Skin epidermis (tissue), 12 donors: ENCODE measurements around the gene FXYD1.
"Not testable (repeated sequence)": the region's sequence is repeated elsewhere in the genome, so short reads cannot be mapped to it uniquely, and the experiment has no call there.

Source experiments
- H3K27ac ChIP-seq, 21 experiments: fragments of 200-600 bp; sonication (generic) in 11 of 21; one replicate each; pipeline ENCODE4 v1.5.0; 2020; ENCODE audit warnings: mild to moderate bottlenecking in 3 of 21, inconsistent platforms in 2 of 21, moderate library complexity in 2 of 21
- H3K4me3 ChIP-seq, 7 experiments: fragments of 200-600 bp; sonication (generic) in 2 of 7; one replicate each; pipeline ENCODE4 v1.5.0; 2020; ENCODE audit warnings: inconsistent platforms in 2 of 7, mild to moderate bottlenecking in 2 of 7, moderate library complexity in 1 of 7

The FXYD1 gene

DNA sequence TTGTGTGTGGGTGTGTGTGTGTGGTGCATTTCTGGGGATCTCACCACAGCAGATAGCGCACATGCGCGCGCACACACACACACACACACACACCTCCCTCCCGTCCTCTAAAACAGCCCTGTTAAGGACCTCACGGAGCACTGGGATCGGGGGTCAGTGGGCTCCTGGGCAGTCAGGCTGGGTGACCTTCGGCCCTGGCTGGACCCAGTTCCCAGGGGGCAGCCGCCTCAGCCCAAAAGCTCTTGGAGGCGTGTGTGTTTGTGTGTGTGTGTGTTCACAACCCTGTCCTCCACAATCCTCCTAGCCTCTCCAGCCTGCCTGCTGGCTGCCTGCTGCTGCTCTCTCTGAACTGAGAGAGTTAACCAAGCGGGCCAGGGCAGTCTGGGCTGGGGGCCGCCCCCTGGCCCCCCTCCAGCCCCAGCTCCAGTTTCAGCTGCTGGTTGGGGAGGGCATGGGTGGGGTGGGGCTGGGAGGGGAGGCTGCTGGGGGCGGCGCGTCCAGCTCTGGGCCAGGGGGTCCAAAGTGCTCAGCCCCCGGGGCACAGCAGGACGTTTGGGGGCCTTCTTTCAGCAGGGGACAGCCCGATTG, at the start of gene FXYD1:
Gene FXYD1, plus strand, starts transcription at position 520 of the 588 bp plus-strand sequence. CDS start 1,256 bp downstream, outside the sequence.
- Histone ChIP-seq H3K27ac (peak within 1 kb of the TSS; percentile 27 to 93 (median 70)), H3K4me3 (peak within 1 kb of the TSS in 2 of 7 experiments; percentile 17 to 34)

DNA sequence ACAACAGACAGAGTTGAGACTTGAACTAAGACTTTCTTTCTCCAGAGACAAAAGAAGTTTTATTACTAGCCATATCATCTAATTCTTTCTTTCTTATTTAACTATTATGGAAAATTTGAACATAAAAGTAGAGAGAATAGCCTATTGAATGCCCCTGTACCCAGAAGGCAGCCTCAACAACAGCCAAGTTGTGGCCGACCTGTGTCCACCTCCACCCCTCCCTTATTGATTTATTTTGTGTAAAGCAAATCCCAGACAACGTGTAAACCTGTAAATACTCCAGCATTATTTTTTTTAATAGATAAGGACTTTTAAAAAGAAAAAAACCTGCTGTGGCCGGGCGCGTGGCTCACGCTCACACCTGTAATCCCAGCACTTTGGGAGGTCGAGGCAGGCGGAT, 49.1 kb upstream of the FXYD1 start:
- no peak overlapping the region for H3K4me3 ChIP-seq

DNA sequence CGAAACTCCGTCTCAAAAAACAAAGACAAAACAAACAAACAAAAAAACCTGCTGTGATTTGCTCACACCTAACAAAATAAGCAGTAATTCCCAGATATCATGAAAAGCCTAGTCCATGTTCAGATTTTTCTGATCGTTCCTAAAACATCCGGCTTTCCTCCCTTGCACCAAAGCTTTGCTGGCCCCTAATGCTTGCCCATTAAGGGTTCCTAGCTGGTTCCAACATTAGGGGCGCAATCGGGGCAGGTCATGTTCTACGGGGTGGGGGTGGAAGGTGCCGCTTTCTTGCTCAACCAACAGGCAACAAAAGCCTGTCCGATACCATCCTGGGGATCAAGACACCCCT, 48.5 kb upstream of the FXYD1 start:
- H3K4me3 ChIP-seq = no peak overlapping the region

More for the DNA sequence above, 49.1 kb upstream of the FXYD1 start:
- no peak overlapping the region for H3K27ac ChIP-seq

DNA sequence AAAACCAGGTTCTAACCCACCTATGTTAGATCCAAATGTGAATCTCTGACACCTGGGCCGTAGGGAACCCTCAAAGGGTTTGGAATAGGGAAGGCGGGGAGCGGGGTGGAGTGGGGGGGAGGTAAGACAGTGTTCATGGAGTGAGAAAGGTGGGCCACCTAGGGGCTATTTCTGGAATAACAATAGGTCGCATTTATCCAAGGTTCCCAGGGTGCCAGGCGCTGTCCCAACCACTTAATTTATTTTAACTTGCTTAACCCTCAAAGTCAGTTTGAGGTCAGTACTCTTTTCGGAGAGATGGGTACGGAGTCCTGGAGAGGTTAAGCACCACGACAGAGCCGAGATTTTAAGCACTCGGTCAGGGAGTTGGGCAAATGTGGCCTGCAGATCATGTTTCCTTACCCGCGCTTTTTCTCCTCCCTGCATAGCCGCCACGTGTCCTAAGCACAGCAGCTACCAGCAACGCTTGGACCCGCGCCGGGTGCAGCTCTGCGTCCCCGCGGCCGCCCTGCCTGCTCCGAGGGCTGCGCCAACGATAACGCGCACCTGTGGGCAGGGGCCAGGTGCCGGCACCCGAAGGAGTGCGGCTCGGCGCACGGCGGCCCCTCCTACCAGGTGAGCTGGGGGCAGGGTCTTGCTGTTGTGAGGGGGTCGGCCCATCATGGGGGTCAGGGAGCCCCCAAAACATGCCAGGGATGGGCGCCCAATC, 48.0 kb upstream of the FXYD1 start:
- peak overlapping the region in 1 of 7 experiments; percentile 12 for H3K4me3 ChIP-seq
- peak overlapping the region in 3 of 21 experiments; percentile 6 to 60 (median 12) for H3K27ac ChIP-seq

More for the DNA sequence above, 48.5 kb upstream of the FXYD1 start:
- peak overlapping the region in 1 of 21 experiments; percentile 60 for H3K27ac ChIP-seq

DNA sequence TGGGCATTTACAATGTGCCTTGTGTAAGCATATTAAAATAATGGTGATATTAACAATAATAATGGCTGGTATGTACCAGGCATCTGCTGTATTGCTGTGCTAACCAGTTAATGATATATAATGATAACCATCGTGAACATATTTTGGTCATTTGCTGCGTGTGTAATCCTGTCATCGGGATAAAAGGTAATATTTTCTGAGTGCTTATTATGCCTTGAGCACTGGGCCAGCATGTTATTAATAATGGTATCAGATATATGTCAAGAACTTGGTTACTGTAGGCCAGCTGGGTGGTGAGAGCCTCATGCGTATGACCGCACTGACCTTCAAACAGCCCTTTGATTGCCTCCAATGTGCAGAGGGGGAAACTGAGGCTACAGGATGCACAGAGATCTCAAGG, 45.2 kb upstream of the FXYD1 start:
- no peak overlapping the region for H3K4me3 ChIP-seq
- peak overlapping the region in 1 of 21 experiments; percentile 42 for H3K27ac ChIP-seq

DNA sequence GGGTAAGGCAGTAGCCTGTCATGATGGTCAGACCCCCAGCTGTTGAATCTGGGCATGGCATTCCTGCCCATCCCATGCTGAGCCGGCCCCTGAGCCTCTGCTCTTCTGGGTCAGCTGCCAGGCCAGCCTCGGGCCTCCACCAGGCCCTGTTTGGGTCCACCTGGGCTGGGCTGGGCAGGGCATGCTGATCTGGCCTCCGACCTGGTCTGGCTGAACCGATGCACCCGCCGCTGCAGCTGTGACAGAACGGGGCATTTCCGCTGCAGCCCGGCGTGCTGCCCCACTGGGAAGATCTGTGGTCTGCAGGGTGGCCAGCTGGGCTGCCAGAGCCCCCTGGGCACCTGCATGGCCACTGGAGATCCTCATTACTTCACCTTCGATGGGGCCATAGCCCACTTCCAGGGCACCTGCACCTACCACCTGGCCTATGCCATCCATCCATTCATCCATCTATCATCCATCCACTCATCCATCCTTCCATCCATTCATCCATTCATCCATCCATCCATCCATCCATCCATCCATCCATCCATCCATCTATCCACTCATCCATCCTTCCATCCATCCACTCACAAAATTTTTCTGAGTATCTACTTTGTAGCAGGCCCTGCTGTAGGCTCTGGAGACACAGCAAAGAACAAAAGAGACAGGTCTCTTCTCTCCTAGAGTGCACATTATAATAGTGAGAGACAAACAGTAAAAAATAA, 44.5 kb upstream of the FXYD1 start:
- no peak overlapping the region for H3K4me3 ChIP-seq
- no peak overlapping the region for H3K27ac ChIP-seq

DNA sequence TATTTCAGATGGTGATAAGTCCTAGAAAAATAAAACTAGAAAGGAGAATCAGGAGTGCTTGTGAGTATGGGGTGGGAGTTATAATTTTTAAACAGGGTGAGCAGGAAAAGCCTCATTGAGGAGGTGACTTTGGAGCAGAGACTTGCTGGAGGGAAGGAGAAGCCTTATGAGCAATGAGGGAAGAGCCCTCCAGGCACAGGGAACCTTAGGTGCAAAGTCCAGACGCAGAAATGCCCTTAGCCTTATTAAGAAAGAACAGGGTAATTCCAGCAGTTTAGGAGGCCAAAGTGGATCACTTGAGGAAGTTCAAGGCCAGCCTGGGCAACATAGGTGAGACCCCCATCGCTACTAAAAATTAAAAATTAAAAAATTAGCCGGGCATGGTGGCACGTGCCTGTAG, 44.0 kb upstream of the FXYD1 start:
- no peak overlapping the region for H3K27ac ChIP-seq
- no peak overlapping the region for H3K4me3 ChIP-seq

DNA sequence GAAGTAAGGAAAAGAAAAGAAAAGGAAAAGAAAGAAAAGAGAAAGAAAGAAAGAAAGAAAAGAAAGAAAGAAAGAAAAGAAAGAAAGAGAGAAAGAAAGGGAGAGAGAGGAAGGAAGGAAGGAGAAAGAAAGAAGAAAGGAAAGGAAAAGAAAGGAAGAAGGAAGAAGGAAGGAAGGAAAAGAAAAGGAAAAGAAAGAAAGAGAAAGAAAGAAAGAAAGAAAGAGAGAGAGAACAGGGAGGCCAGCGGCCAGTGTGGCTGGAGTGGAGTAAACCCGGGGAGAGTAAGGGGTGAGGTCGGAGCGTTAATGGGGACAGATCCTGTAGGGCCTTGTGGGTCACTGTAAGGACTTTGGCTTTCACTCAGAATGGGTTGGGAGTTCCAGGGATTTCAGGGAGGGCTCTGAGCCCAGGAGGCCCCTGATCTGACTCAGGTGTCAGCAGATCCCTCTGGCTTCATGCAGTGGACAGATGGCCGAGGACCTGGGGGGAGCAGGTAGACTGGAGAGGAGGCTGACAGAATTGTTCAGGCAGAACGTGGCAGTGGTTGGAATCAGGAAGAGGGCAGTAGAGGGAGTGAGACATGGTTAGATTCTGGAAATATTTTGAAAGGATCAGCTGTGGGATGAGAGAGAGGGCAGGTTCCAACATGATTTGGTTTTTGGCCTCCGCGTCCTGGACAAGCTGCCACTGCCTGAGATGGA, 42.8 kb upstream of the FXYD1 start:
- Histone ChIP-seq H3K27ac (peak overlapping the region in 11 of 21 experiments; percentile 16 to 68 (median 44)), H3K4me3 (no peak overlapping the region)

DNA sequence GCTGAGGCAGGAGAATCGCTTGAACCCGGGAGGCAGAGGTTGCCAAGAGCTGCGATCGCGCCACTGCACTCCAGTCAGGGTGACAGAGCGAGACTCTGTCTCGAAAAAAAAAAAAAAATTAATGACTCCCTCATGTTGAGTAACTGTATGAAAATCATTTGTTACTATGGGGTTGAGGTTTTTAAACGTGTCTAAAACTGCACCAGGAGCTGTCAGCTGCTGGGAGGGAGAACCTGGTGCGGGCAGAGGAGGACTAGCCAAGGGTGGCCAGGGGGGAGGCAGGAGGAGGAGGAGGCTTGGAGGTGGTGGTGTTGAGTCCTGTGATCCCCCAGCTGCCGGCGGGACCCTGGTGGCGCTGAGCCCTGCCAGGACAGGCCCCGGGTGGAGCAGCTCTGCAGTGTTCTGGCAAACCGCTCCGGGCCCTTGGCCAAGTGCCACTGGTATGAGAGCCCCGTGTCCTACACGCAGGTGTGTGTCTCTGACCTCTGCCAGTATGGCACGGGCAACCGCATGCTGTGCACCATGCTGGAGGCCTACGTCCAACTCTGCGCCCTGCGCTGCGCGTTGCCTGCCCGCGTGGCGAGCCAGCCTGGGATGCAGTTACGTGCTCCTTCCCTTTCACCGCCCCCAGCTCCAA, 40.1 kb upstream of the FXYD1 start:
- no peak overlapping the region for H3K4me3 ChIP-seq
- peak overlapping the region in 9 of 21 experiments; percentile 7 to 75 (median 30) for H3K27ac ChIP-seq

DNA sequence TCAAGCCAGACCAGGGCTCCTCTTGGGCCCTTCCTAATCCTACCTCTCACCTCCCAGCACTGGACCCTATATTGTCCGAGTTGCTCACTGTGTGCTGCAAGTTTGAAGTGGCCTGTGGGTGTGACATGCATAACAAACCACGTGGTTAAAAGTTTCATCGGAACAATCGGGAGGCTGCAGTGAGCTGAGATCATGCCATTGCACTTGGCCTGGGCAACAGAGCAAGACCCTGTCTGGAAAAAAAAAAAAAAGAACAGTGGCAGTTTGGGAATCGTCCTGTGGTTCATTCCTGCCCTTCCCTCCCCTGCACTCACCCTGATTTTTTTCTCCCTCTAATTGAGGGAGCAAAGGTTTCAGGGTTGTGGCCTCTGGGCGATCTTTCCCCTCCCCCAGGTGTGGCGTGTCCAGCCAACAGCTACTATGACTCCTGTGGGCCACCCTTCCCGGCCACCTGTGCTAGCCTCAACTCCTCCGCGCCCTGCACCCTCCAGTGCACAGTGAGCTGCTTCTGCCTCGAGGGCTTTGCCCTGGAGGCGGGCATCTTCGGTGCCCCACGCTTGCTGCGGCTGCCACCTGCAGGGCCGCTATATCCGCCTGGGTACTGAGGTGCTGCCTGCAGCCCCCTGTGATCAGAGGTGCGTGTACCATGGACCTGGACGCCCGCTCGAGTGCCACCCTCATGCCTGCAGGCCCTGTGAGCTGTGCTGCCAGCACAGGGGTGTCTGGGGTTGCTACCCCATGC, 39.3 kb upstream of the FXYD1 start:
- no peak overlapping the region for H3K4me3 ChIP-seq
- H3K27ac ChIP-seq = peak overlapping the region in 3 of 21 experiments; percentile 30 to 75 (median 37)

DNA sequence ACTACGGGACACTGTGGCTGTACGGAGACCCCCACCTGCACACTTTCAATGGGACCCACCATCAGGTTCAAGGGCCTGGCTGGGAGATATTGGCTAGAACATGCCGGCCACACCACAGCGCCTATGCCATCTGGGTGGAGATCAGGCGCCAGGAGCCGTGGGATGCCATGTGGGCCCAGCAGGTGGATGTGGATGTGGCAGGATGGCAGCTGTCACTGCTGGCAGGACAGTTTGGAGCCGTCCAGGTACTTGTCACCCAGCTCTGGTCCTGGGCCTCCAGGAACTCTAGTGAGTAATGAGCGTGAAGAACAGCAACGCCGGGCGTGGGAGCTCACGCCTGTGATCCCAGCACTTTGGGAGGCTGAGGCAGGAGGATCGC, 38.7 kb upstream of the FXYD1 start:
- H3K27ac ChIP-seq = no peak overlapping the region
- no peak overlapping the region for H3K4me3 ChIP-seq

DNA sequence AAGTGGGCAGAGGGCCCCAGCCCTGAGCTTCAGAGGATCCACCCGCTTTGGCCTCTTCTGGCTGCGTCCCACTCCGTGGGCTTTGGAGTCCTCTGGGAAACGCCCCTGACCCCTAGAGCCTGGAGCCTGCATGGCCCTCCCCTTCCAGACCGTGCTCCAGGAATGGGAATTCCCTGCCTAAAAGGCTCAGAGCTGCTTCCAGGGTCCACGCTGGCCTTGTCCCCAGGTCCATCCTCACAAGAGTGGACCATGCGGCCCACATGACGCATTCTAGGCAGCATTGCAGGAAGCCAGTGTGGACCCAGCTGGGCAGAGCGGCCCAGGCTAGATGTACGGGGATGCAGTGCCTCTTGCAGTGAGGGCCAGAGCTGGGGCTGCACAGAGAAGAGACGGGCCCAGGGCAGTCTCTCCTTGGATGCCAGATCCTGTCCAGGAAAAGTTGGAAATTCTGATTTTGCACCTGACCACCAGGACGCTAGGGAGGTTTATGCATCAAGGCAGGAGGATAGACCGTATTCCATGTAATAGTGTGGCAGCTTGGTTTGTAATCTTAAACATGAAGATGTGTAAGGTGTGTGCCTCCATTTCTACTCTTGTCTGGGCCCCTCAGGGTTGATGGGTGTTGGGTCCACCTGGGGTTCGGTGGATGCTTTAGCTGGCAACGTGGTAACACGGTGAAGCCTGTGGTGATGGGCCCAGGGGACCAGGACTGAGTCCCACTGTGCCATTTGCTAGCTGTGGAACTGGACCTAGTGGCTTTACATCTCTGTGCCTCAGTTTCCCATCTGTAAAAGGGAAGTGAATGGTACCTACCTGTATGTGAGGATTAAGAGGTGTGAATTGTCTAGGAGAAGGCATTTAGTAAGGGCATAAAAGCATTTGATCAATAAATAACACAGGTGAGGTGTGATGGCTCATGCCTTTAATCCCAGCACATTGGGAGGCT, 37.8 kb upstream of the FXYD1 start:
- no peak overlapping the region for H3K4me3 ChIP-seq
- H3K27ac ChIP-seq = no peak overlapping the region

DNA sequence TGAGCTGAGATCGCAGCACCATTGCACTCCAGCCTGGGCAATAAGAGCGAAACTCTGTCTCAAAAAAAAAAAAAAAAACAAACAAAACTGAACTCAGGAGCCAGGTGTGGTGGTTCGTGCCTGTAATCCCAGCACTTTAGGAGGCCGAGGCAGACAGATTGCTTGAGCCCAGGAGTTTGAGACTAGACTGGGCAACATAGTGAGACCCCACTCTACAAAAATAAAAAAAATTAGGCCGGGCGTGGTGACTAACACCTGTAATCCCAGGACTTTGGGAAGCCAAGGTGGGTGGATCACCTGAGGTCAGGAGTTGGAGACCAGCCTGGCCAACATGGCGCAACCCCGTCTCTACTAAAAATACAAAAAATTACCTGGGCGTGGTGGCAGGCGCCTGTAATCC, 36.7 kb upstream of the FXYD1 start:
- not testable (repeated sequence) for H3K4me3 ChIP-seq, H3K27ac ChIP-seq

DNA sequence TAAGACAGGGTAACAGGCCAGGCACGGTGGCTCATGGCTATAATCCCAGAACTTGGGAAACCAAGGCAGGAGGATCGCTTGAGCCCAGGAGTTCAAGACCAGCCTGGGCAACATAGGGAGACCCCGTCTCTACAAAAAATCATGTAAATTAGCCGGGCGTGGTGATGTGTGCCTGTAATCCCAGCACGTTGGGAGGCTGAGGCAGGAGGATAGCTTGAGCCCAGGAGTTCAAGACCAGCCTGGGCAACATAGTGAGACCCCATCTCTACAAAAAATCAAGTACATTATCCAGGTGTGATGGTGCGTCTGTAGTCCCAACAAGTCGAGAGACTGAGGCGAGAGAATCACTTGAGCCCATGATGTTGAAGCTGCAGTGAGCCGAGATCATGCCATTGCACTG, 35.0 kb upstream of the FXYD1 start:
- not testable (repeated sequence) for H3K27ac ChIP-seq, H3K4me3 ChIP-seq

DNA sequence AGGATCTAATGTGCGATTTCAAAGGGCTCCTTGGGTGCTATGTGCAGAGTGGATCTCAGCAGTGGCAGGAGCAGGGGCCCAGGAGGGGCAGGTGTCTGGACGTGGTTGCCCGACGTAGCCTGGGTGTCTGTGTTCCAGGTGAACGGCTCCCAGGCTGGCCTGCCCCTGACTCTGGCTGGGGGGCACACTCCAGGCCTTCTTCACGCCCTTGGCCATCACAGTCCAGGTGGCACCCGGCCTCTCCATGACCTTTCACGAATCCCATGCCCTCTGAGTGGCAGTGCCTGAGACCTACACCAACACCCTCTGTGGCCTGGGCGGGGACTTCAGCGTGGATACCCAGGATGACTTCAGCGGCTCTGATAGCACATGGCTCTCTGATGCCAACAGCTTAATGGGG, 34.3 kb upstream of the FXYD1 start:
- Histone ChIP-seq H3K27ac (no peak overlapping the region), H3K4me3 (no peak overlapping the region)

DNA sequence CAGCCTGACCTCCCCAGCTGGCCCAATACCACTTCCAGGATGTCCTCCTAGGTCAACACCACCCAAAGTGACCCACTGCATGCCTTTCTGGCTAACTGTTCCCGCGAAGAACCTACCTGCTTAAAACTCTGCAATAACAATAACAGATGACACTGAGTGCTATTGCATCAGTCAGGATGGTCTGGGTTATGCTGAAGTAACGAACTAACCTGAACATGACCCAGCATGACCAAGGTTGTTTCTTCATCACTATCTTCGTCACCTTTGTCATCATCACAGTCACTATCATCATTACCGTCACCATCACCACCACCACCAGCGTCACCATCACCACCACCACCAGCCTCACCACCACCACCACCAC, 33.6 kb upstream of the FXYD1 start:
- no peak overlapping the region for H3K27ac ChIP-seq
- no peak overlapping the region for H3K4me3 ChIP-seq

DNA sequence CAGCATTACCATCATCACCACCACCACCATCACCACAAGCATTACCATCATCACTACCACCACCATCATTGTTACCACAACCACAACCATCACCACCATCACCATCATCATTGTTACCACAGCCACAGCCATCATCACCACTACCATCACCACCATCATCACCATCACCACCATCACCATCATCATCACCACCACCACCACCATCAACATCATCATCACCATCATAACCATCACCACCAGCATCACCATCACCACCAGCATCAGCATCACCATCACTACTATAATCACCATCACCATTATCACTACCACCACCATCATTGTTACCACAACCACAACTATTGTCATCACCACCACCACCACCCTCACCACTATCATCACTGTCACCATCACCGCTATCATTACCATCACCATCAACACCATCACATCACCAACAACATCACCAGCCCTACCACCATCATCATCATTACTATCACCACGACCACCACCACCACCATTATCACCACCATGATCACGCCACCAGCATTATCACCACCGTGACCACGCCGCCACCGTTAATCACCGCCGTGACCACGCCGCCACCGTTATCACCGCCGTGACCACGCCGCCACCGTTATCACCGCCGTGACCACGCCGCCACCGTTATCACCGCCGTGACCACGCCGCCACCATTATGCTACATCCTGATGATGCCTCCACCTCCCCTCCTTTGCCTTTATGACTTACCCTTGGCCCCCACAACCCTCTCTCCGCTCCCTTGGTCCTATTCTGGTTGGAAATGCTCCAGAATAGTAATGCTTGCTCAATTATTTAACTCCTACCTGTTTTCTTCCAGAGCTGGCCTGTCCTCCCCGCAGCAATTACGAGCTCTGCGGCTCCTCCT, 33.0 kb upstream of the FXYD1 start:
- Histone ChIP-seq H3K27ac (peak overlapping the region in 6 of 21 experiments; percentile 10 to 78 (median 66)), H3K4me3 (no peak overlapping the region)
